HL-60/S4 treated with retinoic acid at 250 ng/mL for 4 days and 3 days (cell line): ENCODE results near the gene RANBP1.

ENCODE experiments used
- in situ Hi-C: fragments of 300-500 bp; cut with MboI; formaldehyde crosslinking; loops from 2 replicates; pipeline ENCODE4 v1.7.0; 2022; ENCODE audit warnings: low sequenced_read_pairs

The RANBP1 gene

GRCh38 chr22:20135806-20136602 is 20.1 kb downstream of the RANBP1 start:
- in situ Hi-C loops: no loop called here

DNA sequence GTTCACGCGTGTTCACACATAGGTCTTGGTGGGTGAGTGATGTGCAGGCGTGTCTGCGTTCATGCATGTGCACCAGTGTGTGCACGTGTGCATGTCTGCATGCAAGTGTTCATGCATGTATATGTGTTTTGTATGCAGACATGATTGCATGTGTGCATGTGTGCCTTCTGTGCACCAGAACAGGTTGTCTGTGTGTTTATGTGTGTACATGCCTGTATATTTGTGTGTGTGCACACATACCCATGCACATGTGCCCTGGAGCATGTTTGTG is 20.6 kb downstream of the RANBP1 start:
- in situ Hi-C loops: no loop called here

DNA sequence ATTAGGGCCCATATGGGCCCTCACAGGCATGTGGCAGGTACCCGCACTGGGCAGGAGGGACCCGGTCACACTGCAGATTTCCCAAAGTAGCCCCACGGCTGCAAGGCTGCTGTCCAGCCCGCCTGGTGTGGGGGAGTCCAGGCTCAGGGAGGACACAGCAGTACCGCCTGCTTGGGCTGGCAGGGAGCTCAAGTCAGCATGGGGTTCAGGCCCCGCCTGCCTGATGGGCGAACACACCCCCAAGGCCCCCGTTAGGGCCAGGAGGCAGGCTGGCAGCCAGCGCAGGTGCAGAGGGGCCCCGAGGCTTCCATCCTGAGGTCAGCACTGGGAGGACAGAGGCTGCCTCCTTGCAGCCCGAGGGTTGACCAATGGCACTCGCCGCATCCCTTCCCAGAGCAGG is 21.2 kb downstream of the RANBP1 start:
- in situ Hi-C loops: no loop called here

DNA sequence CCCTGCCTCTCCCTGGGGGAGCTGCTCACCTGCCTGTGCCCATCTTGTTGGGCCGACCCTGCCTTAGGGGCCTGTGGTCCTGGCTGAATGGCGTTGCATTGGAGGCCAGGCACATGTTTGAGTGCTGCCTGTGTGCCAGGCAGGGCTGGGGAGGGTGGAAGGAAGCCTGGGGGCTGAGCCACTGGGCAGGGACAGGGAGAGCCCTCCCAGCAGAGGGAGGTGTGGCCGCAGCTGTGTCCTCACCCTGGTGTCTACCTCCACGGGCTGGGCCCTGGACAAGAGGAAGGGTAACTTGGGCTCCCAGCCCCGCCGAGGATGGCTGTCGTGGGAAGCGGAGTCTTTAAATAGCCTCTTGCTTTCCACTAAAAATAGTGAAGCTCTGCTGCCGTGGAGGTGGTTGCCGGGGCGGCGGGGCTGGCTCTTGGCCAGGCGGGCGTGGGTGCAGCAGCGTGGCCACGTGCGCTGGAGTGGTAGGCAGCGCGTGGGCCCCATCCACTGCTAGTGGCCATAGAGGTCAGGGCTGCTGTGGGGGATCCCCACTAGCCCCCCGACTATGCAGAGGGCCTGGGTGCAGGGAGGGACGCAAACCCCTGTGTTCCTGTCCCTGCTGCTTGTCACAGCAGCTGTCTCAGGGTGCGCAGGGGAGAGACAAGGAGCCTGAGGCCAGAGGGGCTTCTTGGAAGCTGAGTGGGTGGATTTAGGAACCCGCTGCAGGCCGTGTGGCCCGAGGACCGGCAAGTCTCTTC is 21.9 kb downstream of the RANBP1 start:
- in situ Hi-C loops: no loop called here

- in situ Hi-C loops: no loop called here
Measured at GRCh38 chr22:20138417-20138738, 22.5 kb downstream of the RANBP1 start.

DNA sequence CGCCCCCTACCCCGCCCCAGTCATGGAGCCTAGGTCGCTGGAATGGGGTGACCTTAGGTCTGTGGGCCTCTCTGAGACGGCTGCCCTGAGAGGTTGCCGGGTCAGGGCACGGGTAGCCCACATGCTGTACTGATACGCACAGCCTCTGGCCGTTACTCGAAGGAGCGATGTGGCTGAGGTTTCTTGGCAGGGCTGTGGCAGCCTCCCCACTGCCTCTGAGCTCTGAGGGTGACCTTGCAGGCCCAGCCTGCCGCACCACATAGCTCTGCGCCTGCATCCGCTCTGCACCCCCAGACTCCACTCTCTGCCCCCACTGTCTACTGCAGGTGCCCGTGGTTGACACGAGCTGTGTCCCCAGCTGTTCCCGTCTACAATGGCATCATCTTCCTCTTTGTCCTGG is 23.0 kb downstream of the RANBP1 start:
- in situ Hi-C loops: no loop called here

DNA sequence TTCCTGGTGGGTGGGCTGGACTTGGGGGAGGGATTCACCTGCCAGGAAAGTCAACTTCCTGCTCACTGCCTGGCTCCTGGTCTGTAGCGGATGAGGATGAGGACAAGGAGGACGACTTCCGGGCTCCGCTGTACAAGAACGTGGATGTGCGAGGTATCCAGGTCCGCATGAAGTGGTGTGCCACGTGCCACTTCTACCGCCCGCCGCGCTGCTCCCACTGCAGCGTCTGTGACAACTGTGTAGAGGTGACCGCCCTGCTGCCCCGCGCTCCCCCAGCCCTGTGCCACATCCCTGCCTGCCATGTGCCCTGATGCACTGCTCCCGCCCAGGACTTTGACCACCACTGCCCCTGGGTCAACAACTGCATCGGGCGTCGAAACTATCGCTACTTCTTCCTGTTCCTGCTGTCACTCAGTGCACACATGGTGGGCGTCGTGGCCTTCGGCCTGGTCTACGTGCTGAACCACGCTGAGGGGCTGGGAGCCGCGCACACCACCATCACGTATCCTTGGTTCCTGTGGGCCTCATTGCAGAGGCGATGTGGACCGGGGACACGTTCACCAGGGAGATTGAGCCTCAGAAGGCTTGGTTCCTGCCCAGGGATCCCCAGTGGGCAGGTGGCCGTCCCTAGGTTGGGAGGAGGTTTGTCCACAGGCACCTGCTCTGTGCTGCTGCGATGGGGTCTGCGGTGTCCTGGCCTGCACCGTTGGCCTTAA is 23.6 kb downstream of the RANBP1 start:
- in situ Hi-C loops: no loop called here

GRCh38 chr22:20140107-20140445 is 24.2 kb downstream of the RANBP1 start:
- in situ Hi-C loops: no loop called here

DNA sequence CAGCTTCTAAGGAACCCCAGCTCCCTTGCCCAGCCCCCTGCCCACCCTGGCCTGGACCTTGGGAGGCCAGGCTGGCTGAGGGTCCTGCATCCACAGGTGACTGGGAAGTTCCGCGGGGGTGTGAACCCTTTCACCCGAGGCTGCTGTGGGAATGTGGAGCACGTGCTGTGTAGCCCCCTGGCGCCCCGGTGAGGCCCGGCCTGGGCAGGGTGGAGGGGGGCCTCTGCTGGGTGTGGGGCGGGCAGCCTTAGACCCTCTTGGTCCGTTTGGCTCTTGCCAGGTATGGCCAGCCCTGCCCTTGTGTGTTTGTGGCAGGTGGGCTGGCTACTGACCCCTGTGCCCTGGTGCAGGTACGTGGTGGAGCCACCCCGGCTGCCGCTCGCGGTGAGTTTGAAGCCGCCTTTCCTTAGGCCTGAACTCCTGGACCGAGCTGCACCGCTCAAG is 24.6 kb downstream of the RANBP1 start:
- in situ Hi-C loops: no loop called here

DNA sequence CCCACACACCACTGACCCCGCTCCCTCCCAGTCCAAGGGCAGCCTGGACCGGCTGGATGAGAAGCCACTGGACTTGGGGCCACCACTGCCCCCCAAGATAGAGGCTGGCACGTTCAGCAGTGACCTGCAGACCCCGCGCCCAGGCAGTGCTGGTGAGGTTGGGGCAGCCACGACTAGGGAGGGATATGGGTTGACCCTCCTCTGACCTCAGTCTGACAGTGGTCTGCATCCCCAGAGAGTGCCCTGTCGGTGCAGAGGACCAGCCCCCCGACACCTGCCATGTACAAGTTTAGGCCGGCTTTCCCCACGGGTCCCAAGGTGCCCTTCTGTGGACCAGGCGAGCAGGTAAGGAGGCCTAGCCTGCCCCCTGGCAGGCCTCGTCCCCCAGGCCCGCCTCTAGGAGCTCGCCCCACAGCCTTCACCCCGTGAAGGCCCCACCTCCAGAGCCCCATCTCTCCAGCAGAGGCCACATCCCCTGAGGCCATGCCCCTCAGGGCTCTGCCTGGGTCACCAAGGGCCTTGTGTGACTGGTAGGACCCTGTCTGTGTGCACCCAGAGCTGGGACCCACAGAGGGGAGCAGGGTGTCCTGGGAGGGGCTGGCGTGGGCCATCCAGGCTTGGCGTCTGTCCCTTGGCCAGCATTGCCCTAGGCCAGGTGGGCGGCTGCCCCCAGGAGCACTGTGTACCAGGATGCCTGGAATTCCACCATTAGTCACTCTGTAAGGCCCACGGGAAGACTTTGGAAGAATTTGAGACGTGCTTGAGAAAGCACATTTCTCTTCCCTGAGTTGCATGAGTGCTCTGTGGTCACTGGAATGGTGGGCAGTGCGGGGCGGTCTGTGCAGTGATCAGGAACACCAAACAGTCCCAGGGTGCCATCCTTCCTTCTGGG is 25.5 kb downstream of the RANBP1 start:
- in situ Hi-C loops: no loop called here

DNA sequence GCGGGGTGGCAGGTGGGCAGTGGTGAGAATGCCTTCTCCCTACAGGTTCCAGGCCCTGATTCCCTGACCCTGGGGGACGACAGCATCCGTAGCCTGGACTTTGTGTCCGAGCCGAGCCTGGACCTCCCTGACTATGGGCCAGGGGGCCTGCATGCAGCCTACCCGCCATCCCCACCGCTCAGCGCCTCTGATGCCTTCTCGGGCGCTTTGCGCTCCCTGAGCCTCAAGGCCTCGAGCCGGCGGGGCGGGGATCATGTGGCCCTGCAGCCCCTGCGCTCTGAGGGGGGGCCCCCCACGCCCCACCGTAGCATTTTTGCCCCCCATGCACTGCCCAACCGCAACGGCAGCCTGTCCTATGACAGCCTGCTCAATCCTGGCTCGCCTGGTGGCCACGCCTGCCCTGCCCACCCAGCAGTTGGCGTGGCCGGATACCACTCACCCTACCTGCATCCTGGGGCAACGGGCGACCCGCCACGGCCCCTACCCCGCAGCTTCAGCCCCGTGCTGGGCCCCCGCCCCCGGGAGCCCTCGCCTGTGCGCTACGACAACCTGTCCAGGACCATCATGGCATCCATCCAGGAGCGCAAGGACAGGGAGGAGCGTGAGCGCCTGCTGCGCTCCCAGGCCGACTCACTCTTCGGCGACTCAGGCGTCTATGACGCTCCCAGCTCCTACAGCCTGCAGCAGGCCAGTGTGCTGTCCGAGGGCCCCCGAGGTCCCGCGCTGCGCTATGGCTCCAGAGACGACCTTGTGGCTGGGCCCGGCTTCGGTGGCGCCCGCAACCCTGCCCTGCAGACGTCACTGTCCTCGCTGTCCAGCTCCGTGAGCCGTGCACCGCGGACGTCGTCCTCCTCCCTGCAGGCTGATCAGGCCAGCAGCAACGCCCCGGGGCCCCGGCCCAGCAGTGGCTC is 27.1 kb downstream of the RANBP1 start:
- in situ Hi-C loops: no loop called here

- in situ Hi-C loops: no loop called here
Measured at GRCh38 chr22:20143883-20144665, 28.2 kb downstream of the RANBP1 start.

DNA sequence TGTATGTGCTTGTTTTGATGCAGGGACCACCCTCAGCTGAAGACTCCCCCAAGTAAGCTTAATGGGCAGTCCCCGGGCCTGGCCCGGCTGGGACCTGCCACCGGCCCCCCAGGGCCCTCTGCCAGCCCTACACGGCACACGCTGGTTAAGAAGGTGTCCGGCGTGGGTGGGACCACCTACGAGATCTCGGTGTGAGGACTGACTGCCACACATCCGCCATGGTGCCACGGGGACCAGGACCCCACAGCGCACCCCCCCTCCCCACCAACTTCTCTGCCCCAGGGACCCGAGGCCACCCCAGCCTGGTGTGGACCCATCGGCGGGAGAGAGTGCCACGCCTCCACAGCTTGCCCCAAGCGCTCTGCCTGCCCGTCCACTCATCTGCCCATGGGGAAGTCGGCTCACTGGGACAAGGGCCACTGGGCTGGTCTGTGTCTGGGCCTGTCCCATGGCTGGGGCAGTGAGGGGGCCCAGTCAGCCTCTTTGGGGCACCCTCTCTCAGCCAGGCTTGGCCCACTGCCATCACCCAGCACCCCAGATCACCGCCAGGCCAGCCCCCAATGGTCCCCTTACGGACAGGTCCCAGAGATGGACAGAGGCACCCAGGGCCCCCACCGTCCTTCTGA is 29.4 kb downstream of the RANBP1 start:
- in situ Hi-C loops: no loop called here

- in situ Hi-C loops: no loop called here
Measured at GRCh38 chr22:20145832-20146223, 29.9 kb downstream of the RANBP1 start.

- in situ Hi-C loops: no loop called here
Measured at GRCh38 chr22:20146777-20147176, 30.9 kb downstream of the RANBP1 start.

- in situ Hi-C loops: no loop called here
Measured at GRCh38 chr22:20147237-20147988, 31.5 kb downstream of the RANBP1 start.

- in situ Hi-C loops: no loop called here
Measured at GRCh38 chr22:20148414-20148813, 32.5 kb downstream of the RANBP1 start.
